HEK293 (cell line): ENCODE results near the gene RABAC1.
A peak's percentile ranks its signal among the peaks of the same experiment; 100 is the strongest.

Source experiments
- EGR2 ChIP-seq: fragments of 450-650 bp; formaldehyde crosslinking; IDR thresholded peaks from 2 replicates; pipeline ENCODE4 v1.5.1; 2016; ENCODE audit warnings: low read depth, missing biosample characterization, missing genetic modification characterization
- GLIS1 ChIP-seq: fragments of 450-650 bp; formaldehyde crosslinking; IDR thresholded peaks from 2 replicates; pipeline ENCODE4 v1.5.1; 2016; ENCODE audit warnings: missing biosample characterization, missing genetic modification characterization
- KLF7 ChIP-seq: fragments of 450-650 bp; formaldehyde crosslinking; IDR thresholded peaks from 2 replicates; pipeline ENCODE4 v1.5.1; 2016; ENCODE audit warnings: missing biosample characterization, missing genetic modification characterization, borderline replicate concordance
- MZF1 ChIP-seq: fragments of 450-650 bp; formaldehyde crosslinking; IDR thresholded peaks from 2 replicates; pipeline ENCODE4 v1.5.1; 2017; ENCODE audit warnings: missing biosample characterization, missing genetic modification characterization, borderline replicate concordance
- OSR2 ChIP-seq: fragments of 450-650 bp; formaldehyde crosslinking; IDR thresholded peaks from 2 replicates; pipeline ENCODE4 v1.5.1; 2016; ENCODE audit warnings: missing biosample characterization, missing genetic modification characterization
- OVOL3 ChIP-seq: fragments of 450-650 bp; formaldehyde crosslinking; IDR thresholded peaks from 2 replicates; pipeline ENCODE4 v1.5.1; 2016; ENCODE audit warnings: missing biosample characterization, missing genetic modification characterization
- SALL2 ChIP-seq: fragments of 450-650 bp; formaldehyde crosslinking; IDR thresholded peaks from 2 replicates; pipeline ENCODE4 v1.5.0; 2017; ENCODE audit warnings: missing biosample characterization, mild to moderate bottlenecking, missing genetic modification characterization, borderline replicate concordance
- YY2 ChIP-seq: fragments of 450-650 bp; formaldehyde crosslinking; IDR thresholded peaks from 2 replicates; pipeline ENCODE4 v1.5.1; 2016; ENCODE audit warnings: missing biosample characterization, missing genetic modification characterization
- ZIC2 ChIP-seq: fragments of 450-650 bp; formaldehyde crosslinking; IDR thresholded peaks from 2 replicates; pipeline ENCODE4 v1.5.1; 2016; ENCODE audit warnings: missing biosample characterization, missing genetic modification characterization
- ZNF114 ChIP-seq: fragments of 450-650 bp; formaldehyde crosslinking; IDR thresholded peaks from 2 replicates; pipeline ENCODE4 v1.5.0; 2017; ENCODE audit warnings: missing biosample characterization, missing genetic modification characterization
- ZNF146 ChIP-seq: fragments of 450-650 bp; formaldehyde crosslinking; IDR thresholded peaks from 2 replicates; pipeline ENCODE4 v1.5.1; 2016; ENCODE audit warnings: missing biosample characterization, missing genetic modification characterization
- ZNF157 ChIP-seq: fragments of 450-650 bp; formaldehyde crosslinking; IDR thresholded peaks from 2 replicates; pipeline ENCODE4 v1.5.1; 2016; ENCODE audit warnings: missing biosample characterization, missing genetic modification characterization
- ZNF16 ChIP-seq: fragments of 450-650 bp; formaldehyde crosslinking; IDR thresholded peaks from 2 replicates; pipeline ENCODE4 v1.5.1; 2016; ENCODE audit warnings: low read depth, missing biosample characterization, missing genetic modification characterization
- ZNF169 ChIP-seq: fragments of 450-650 bp; formaldehyde crosslinking; IDR thresholded peaks from 2 replicates; pipeline ENCODE4 v1.5.1; 2016; ENCODE audit warnings: missing biosample characterization, missing genetic modification characterization
- ZNF175 ChIP-seq: fragments of 450-650 bp; formaldehyde crosslinking; IDR thresholded peaks from 2 replicates; pipeline ENCODE4 v1.5.1; 2016; ENCODE audit warnings: missing biosample characterization, missing genetic modification characterization
- ZNF211 ChIP-seq: fragments of 450-650 bp; formaldehyde crosslinking; IDR thresholded peaks from 2 replicates; pipeline ENCODE4 v1.5.1; 2016; ENCODE audit warnings: low read depth, missing biosample characterization, missing genetic modification characterization
- ZNF221 ChIP-seq: fragments of 450-650 bp; formaldehyde crosslinking; IDR thresholded peaks from 2 replicates; pipeline ENCODE4 v1.5.1; 2017; ENCODE audit warnings: missing biosample characterization, missing genetic modification characterization, borderline replicate concordance
- ZNF335 ChIP-seq: fragments of 450-650 bp; formaldehyde crosslinking; conservative IDR thresholded peaks from 2 replicates; pipeline ENCODE4 v1.5.1; 2016; ENCODE audit warnings: missing biosample characterization, missing genetic modification characterization
- ZNF394 ChIP-seq: fragments of 450-650 bp; formaldehyde crosslinking; IDR thresholded peaks from 2 replicates; pipeline ENCODE4 v1.5.1; 2016; ENCODE audit warnings: missing biosample characterization, missing genetic modification characterization, mild to moderate bottlenecking, moderate library complexity, borderline replicate concordance
- ZNF510 ChIP-seq: fragments of 450-650 bp; formaldehyde crosslinking; IDR thresholded peaks from 2 replicates; pipeline ENCODE4 v1.5.1; 2018; ENCODE audit warnings: mild to moderate bottlenecking, missing genetic modification characterization, missing biosample characterization; ENCODE audit not compliant: insufficient replicate concordance
- ZNF513 ChIP-seq: fragments of 450-650 bp; IDR thresholded peaks from 2 replicates; pipeline ENCODE4 v1.5.1; 2018; ENCODE audit warnings: missing biosample characterization, missing genetic modification characterization
- ZNF571 ChIP-seq: fragments of 450-650 bp; formaldehyde crosslinking; IDR thresholded peaks from 2 replicates; pipeline ENCODE4 v1.5.0; 2017; ENCODE audit warnings: missing biosample characterization, missing genetic modification characterization
- ZNF585B ChIP-seq: fragments of 450-650 bp; formaldehyde crosslinking; IDR thresholded peaks from 2 replicates; pipeline ENCODE4 v1.5.1; 2016; ENCODE audit warnings: missing biosample characterization, missing genetic modification characterization
- ZNF785 ChIP-seq: fragments of 450-650 bp; formaldehyde crosslinking; IDR thresholded peaks from 2 replicates; pipeline ENCODE4 v1.5.1; 2016; ENCODE audit warnings: missing biosample characterization, missing genetic modification characterization
- ZSCAN30 ChIP-seq: fragments of 450-650 bp; IDR thresholded peaks from 2 replicates; pipeline ENCODE4 v1.5.1; 2018; ENCODE audit warnings: missing biosample characterization, mild to moderate bottlenecking, missing genetic modification characterization, moderate library complexity
- TF ChIP-seq, protein P1 (sequence below): fragments of 450-650 bp; formaldehyde crosslinking; IDR thresholded peaks from 2 replicates; pipeline ENCODE4 v1.5.1; 2016; ENCODE audit warnings: missing biosample characterization, missing genetic modification characterization
- TF ChIP-seq, protein P2 (sequence below): fragments of 450-650 bp; formaldehyde crosslinking; IDR thresholded peaks from 2 replicates; pipeline ENCODE4 v1.5.1; 2017; ENCODE audit warnings: missing biosample characterization, missing genetic modification characterization

RABAC1 gene

GRCh38 chr19:41927497-41928192, 31.5 kb downstream of the RABAC1 start (continued):
- TF ChIP-seq ZNF571 (tag by site-specific recombination), result no peak
- no peak for TF ChIP-seq YY2 (tag by site-specific recombination)
- TF ChIP-seq ZNF585B, result no peak
- no peak for TF ChIP-seq ZNF335 (tag by site-specific recombination)
- no peak for TF ChIP-seq ZNF513
- TF ChIP-seq OSR2 (tag by site-specific recombination), result no peak
- TF ChIP-seq ZNF16 (tag by site-specific recombination), result no peak
- TF ChIP-seq OVOL3 (tag by site-specific recombination), result no peak
- TF ChIP-seq ZNF785 (tag by site-specific recombination), result no peak
- TF ChIP-seq KLF7 (tag by site-specific recombination), result no peak
- no peak for TF ChIP-seq ZNF169 (tag by site-specific recombination)
- TF ChIP-seq ZNF211 (tag by site-specific recombination), result no peak
- no peak for TF ChIP-seq ZNF157 (tag by site-specific recombination)
- TF ChIP-seq GLIS1 (tag by site-specific recombination), result peak; percentile 13; the same call in 1 of the 2 replicates
- TF ChIP-seq ZNF114 (tag by site-specific recombination), result no peak
- no peak for TF ChIP-seq ZNF221 (tag by site-specific recombination)
- TF ChIP-seq, protein P1, sequence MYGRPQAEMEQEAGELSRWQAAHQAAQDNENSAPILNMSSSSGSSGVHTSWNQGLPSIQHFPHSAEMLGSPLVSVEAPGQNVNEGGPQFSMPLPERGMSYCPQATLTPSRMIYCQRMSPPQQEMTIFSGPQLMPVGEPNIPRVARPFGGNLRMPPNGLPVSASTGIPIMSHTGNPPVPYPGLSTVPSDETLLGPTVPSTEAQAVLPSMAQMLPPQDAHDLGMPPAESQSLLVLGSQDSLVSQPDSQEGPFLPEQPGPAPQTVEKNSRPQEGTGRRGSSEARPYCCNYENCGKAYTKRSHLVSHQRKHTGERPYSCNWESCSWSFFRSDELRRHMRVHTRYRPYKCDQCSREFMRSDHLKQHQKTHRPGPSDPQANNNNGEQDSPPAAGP (tag by site-specific recombination), result no peak
- TF ChIP-seq, protein P2, sequence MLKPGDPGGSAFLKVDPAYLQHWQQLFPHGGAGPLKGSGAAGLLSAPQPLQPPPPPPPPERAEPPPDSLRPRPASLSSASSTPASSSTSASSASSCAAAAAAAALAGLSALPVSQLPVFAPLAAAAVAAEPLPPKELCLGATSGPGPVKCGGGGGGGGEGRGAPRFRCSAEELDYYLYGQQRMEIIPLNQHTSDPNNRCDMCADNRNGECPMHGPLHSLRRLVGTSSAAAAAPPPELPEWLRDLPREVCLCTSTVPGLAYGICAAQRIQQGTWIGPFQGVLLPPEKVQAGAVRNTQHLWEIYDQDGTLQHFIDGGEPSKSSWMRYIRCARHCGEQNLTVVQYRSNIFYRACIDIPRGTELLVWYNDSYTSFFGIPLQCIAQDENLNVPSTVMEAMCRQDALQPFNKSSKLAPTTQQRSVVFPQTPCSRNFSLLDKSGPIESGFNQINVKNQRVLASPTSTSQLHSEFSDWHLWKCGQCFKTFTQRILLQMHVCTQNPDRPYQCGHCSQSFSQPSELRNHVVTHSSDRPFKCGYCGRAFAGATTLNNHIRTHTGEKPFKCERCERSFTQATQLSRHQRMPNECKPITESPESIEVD (tag by site-specific recombination), result no peak
- TF ChIP-seq MZF1, result no peak
- no peak for TF ChIP-seq ZNF146
- TF ChIP-seq ZNF175 (tag by site-specific recombination), result no peak
- TF ChIP-seq EGR2, result peak; percentile 82
- TF ChIP-seq ZNF394, result no peak
- TF ChIP-seq ZIC2 (tag by site-specific recombination), result no peak
- no peak for TF ChIP-seq SALL2 (tag by site-specific recombination)
- TF ChIP-seq ZNF510 (tag by site-specific recombination), result no peak
- TF ChIP-seq ZSCAN30 (tag by site-specific recombination), result no peak
